Fibroblast of mammary gland (primary cell): ENCODE data around the gene SEC14L1.

Experiments used
- DNase-seq: peaks from one replicate; pipeline ENCODE4 v3.0.0-alpha.2; 2010; ENCODE audit warnings: low read depth
- H3K4me3 ChIP-seq: 2 replicates; pipeline ENCODE4 v1.5.1; 2011; ENCODE audit warnings: low read depth, mild to moderate bottlenecking, low read length, moderate library complexity; ENCODE audit not compliant: control insufficient read depth
- CTCF ChIP-seq: conservative IDR thresholded peaks from 2 replicates; pipeline ENCODE4 v1.5.1; 2011; ENCODE audit warnings: low read depth, low read length, inconsistent platforms; ENCODE audit not compliant: control insufficient read depth, insufficient read depth

Gene SEC14L1

GRCh38 chr17:77235370-77235941 lies 94.7 kb downstream of the SEC14L1 start:
- H3K4me3 ChIP-seq, result no peak overlapping the region

GRCh38 chr17:77237232-77238008 lies 96.7 kb downstream of the SEC14L1 start:
- TF ChIP-seq CTCF, result no peak
- no peak overlapping the region for H3K4me3 ChIP-seq
- no peak for DNase-seq

More at GRCh38 chr17:77235370-77235941, 94.7 kb downstream of the SEC14L1 start:
- DNase-seq, result peak; percentile 87
- no peak for TF ChIP-seq CTCF

- DNase-seq, result no peak
- no peak for TF ChIP-seq CTCF
- H3K4me3 ChIP-seq, result no peak overlapping the region
Measured at GRCh38 chr17:77240976-77241375, 100.2 kb downstream of the SEC14L1 start.

GRCh38 chr17:77242118-77242851 lies 101.5 kb downstream of the SEC14L1 start:
- no peak overlapping the region for H3K4me3 ChIP-seq
- no peak for TF ChIP-seq CTCF
- no peak for DNase-seq

- DNase-seq, result no peak
- TF ChIP-seq CTCF, result no peak
- no peak overlapping the region for H3K4me3 ChIP-seq
Measured at GRCh38 chr17:77245162-77245926, 104.6 kb downstream of the SEC14L1 start.
